Ovary (tissue), 9 donors: Measurements from ENCODE around the gene SPATC1L. TPM values are rescaled to one million over a fixed set of nuclear protein-coding genes. Genes with fewer than 3 reads are reported as not detected.

Experiments used
- DNase-seq, 5 donors: peaks; one replicate each; pipeline ENCODE4 v3.0.0-alpha.2; 2019 to 2020
- H3K27ac ChIP-seq, 2 donors: fragments of 200-600 bp; one replicate each; pipeline versions ENCODE4 v1.5.1 to v1.8.0; 2019 to 2022
- H3K27me3 ChIP-seq: fragments of 200-600 bp; one replicate; pipeline ENCODE4 v1.8.0; 2022
- H3K36me3 ChIP-seq: fragments of 200-600 bp; sonication (generic); one replicate; pipeline ENCODE4 v1.5.1; 2019
- H3K4me1 ChIP-seq: one replicate; pipeline ENCODE4 v1.8.1; 2013; ENCODE audit warnings: mild to moderate bottlenecking, moderate library complexity; ENCODE audit not compliant: insufficient read depth
- H3K4me3 ChIP-seq: fragments of 200-600 bp; sonication (generic); one replicate; pipeline ENCODE4 v1.5.1; 2017
- H3K9me3 ChIP-seq, 2 donors: fragments of 200-600 bp in 1 of 2; sonication (generic) in 1 of 2; one replicate each; pipeline versions ENCODE4 v1.5.1 to v1.8.1; 2013 to 2019; ENCODE audit warnings: mild to moderate bottlenecking in 1 of 2, moderate library complexity in 1 of 2
- EP300 ChIP-seq: sonication (generic); formaldehyde crosslinking; IDR thresholded peaks from one replicate; pipeline ENCODE4 v1.6.1; 2017; ENCODE audit warnings: antibody characterized with exemption
- POLR2A ChIP-seq: fragments of 450-650 bp; IDR thresholded peaks from one replicate; pipeline ENCODE4 v1.6.1; 2017; ENCODE audit warnings: antibody characterized with exemption, mild to moderate bottlenecking, moderate library complexity
- WGBS, 3 donors: extraction: QIAGEN DNeasy Blood & Tissue Kit in 1 of 3; methylation state at CpG; one replicate each; pipeline versions ENCODE4 v1.1.5 to v1.1.7; 2013 to 2017; 5-methylcytosine and 5-hydroxymethylcytosine counted together
- intact Hi-C, 4 donors: fragments of 100-400 bp; cut with DNase I; formaldehyde crosslinking; loops; one replicate each; pipeline versions ENCODE4 v1.11.0 to v1.15.1; 2022 to 2023
- polyA plus RNA-seq, 2 donors: library from polyadenylated mRNA; stranded (reverse); fragments of 200-250 nt in 1 of 2; fragments of 350-450 nt in 1 of 2; fragmentation: Illumina TruSeq in 1 of 2; extraction: RNeasy Lipid Tissue Mini Kit (QIAGEN cat#74804) in 1 of 2; gene quantifications; one replicate each; pipeline ENCODE4 v1.2.3, GENCODE V29; 2013 to 2014
- total RNA-seq, 7 donors: library from RNA; depleted of rRNA in 2 of 7; stranded (reverse); fragments of >200 nt in 2 of 7; fragmentation: NEBNext Ultra II Directional in 3 of 7; extraction: Animal tissue kit (Norgen Biotek cat#: 25700) in 3 of 7; gene quantifications; one replicate each; pipeline versions ENCODE4 v1.1.0 to v1.2.4, GENCODE V29; 2016 to 2023
- TF ChIP-seq, protein P1 (sequence below), 3 donors: fragments of 450-650 bp in 2 of 3; fragments of 200-600 bp in 1 of 3; IDR thresholded peaks; one replicate each; pipeline versions ENCODE4 v1.5.1 to v1.8.0; 2016 to 2022; ENCODE audit warnings: antibody characterized with exemption in 3 of 3, mild to moderate bottlenecking in 1 of 3
- donor health status: DM: no; HTN: no; CAD: no; lungs with moderate emphysema.
- donor health status: DM: no; HTN: no; CAD: no.
- donor health status: Bipolar disorder and iron deficiency.
- donor health status: DM: yes; HTN: yes; CAD: no.
- donor health status: DM: no; HTN: no; CAD: no.
- donor health status: DM: yes; HTN: yes; CAD: no.

SPATC1L gene
- total and polyA plus RNA-seq, 9 donors = 2.8 to 21.3 (median 14.9) TPM

DNA sequence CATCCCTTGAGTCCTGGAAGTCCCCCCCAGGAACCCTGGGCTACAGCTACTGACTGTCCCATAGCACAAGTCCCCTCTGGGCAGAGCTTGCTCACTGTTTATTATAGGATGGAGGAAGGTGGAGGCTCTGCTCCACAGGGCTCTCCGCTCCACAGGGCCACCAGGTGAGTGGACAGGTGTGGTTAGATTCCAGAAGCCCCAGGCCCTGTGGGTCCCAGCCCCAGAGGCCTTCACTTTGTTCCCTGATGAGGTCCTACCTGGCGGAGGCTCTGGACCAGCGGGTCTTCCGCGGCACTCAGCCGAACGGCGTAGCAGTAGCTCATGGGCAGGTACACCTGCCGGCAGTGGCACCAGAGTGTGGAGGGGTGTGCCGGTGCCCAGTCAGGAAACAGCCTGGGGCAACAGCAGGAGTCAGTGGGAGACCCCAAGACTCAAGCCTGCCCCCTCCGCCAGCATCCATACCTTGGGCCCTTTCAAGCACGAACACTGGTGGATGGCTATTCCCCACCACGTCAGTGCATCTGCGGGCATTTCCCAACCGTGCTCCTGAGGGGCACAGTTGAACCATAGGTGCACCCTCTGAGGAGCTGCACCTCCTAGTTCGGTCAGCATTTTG, 32.0 kb upstream of the SPATC1L start:
- Histone ChIP-seq H3K4me1 (no peaks in the 10 kb centered on the region), H3K9me3 (no peaks in the 10 kb centered on the region), H3K36me3 (no peaks in the 10 kb centered on the region), H3K27ac (no peak overlapping the region), H3K27me3 (no peaks in the 10 kb centered on the region), H3K4me3 (no peak overlapping the region)
- DNase-seq = peak in 2 of 5 donors; percentile 17 to 29
- TF ChIP-seq, protein P1, sequence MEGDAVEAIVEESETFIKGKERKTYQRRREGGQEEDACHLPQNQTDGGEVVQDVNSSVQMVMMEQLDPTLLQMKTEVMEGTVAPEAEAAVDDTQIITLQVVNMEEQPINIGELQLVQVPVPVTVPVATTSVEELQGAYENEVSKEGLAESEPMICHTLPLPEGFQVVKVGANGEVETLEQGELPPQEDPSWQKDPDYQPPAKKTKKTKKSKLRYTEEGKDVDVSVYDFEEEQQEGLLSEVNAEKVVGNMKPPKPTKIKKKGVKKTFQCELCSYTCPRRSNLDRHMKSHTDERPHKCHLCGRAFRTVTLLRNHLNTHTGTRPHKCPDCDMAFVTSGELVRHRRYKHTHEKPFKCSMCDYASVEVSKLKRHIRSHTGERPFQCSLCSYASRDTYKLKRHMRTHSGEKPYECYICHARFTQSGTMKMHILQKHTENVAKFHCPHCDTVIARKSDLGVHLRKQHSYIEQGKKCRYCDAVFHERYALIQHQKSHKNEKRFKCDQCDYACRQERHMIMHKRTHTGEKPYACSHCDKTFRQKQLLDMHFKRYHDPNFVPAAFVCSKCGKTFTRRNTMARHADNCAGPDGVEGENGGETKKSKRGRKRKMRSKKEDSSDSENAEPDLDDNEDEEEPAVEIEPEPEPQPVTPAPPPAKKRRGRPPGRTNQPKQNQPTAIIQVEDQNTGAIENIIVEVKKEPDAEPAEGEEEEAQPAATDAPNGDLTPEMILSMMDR (IDR thresholded peaks at IDR 0.05) = no peak
- TF ChIP-seq POLR2A (no peak), EP300 (no peak)
- whole genome bisulfite sequencing, 3 donors = 90 to 94% (median 92%) methylated on average over 16 of the region's 16 CpGs
- intact Hi-C loops = loop anchor here in 1 of 4 donors (5.0 kb wide), 1 partner anchor 74 kb away; no protein-coding TSS in a partner anchor

DNA sequence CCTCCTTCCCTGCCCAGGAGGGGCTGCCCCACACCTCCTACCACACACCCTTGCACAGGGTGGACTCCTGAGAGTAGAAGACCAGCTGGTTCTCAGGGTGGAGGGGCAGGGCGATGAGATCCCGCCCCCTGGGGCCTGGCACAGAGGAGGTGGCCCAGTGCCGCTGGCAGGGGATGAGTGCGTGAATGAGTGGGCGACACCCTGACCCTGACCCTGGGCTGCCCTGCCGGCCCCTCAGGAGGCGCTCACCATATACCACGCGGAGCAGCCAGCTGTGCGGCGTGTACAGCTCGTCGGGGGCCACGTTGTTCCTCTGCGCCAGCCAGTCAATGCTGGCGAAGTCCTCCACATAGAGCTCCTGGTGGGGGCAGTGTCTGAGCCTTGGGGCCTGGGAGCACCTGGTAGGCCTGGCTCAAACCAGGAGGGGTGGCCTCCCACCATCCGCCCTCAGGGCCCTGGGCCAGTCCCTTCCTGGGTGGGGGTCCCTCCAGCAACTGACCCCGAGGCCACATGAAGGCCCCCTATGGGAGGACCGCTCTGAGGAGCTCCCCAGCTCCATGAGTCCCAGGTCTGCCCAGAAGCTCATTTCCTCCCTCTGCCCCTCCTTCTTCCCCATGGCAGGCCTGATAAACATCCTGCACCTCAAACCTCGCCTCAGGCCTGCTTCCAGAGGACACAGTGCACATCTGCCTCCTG, 31.3 kb upstream of the SPATC1L start:
- DNase-seq = peak in 2 of 5 donors; percentile 22 to 30
- Histone ChIP-seq H3K27me3 (no peaks in the 10 kb centered on the region), H3K4me3 (no peak overlapping the region), H3K9me3 (no peaks in the 10 kb centered on the region), H3K27ac (no peak overlapping the region), H3K4me1 (no peaks in the 10 kb centered on the region), H3K36me3 (no peaks in the 10 kb centered on the region)
- TF ChIP-seq EP300 = no peak
- TF ChIP-seq POLR2A = no peak
- TF ChIP-seq, protein P1 (IDR thresholded peaks at IDR 0.05) = no peak
- WGBS, 3 donors = 78 to 85% (median 85%) methylated on average over 19 to 20 of the region's 20 CpGs
- intact Hi-C loops = loop anchor here in 1 of 4 donors (5.0 kb wide), 1 partner anchor 73 kb away; no protein-coding TSS in a partner anchor

DNA sequence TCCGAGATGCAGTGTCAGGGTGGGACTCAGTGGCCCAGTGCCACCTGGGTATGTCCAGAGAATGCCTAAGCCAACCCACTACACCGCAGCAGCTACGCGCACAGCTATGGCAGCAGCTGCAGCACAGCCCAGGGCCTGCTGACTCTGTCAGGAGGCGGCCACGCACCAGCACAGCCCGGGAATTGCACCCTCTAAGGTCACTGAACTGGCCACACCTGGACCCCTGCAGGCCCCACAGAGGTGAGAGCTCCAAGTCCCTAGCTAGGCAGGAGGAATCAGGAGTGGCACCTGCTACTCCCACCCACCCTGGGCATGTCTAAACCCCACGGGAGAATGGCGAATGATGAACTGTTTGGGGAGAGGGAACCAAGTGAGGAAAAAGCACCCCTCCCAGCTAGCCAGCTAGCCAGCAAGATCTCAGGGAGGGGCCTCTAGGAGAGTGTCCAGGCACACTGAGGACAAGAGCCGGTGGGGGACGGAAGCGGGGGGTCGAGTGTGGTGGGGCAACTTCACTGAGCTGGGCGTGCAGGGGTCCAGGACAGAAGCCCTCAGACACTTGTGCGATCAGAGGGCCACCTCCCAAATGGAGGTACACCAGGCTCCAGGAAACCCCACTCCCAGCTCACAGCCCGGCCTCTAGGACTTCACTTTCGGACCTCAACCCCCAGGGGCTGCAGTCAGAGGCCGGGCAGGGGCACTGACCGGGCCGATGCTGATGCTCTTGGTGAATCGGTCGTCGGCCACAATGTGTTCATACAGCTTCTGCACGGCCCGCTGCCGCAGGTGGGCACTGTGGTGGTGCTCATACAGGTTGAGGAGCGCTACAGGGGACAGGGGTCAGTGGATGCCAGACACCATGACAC, 30.4 kb upstream of the SPATC1L start:
- TF ChIP-seq EP300 (no peak), POLR2A (no peak)
- TF ChIP-seq, protein P1 (IDR thresholded peaks at IDR 0.05) = no peak
- Histone ChIP-seq H3K9me3 (no peaks in the 10 kb centered on the region), H3K27me3 (no peaks in the 10 kb centered on the region), H3K36me3 (no peaks in the 10 kb centered on the region), H3K27ac (no peak overlapping the region), H3K4me3 (no peak overlapping the region), H3K4me1 (no peaks in the 10 kb centered on the region)
- peak in 4 of 5 donors; percentile 9 to 29 (median 16) for DNase-seq
- WGBS, 3 donors = 89 to 92% (median 92%) methylated on average over 27 of the region's 27 CpGs
- intact Hi-C loops = loop anchor here in 1 of 4 donors (5.0 kb wide), 1 partner anchor 72 kb away; no protein-coding TSS in a partner anchor

DNA sequence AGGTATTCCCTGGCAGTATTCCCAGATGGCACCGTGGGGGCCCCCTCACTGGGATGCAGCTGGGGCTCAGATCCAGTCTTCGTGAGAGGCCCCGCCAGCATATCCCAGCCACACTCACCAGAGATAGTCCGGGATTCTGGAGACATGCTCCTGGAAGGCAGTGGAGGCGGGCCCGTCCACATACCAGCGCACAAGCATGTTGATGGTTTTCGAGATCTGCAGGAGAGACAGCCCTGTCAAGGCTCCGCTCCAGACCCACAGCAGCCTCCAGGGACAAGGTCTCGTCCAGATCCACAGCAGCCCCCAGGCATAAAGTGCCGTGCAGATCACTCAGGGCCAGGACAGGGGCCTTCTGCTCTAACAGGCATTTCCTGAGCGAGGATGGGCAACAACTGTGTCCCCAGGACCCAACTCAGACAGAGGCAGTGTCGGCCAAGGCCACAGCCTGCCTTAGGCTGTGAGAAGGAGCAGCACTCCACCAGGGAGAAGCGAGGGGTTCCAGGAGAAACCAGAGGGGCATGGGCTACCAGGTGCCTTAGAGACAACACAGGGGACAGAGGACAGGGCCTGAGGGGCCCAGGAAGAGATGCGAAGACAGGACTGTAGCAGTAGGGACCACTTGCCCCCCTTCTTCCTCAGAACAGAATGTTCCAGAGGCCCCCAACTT, 29.5 kb upstream of the SPATC1L start:
- H3K4me1 ChIP-seq = no peaks in the 10 kb centered on the region
- TF ChIP-seq EP300 (no peak), POLR2A (no peak)
- TF ChIP-seq, protein P1 (IDR thresholded peaks at IDR 0.05) = no peak
- H3K36me3 ChIP-seq = no peaks in the 10 kb centered on the region
- intact Hi-C loops = no loop called here
- H3K9me3 ChIP-seq = no peaks in the 10 kb centered on the region
- DNase-seq = peak in 2 of 5 donors; percentile 13 to 31
- H3K4me3 ChIP-seq = no peak overlapping the region
- H3K27ac ChIP-seq = no peak overlapping the region
- H3K27me3 ChIP-seq = no peaks in the 10 kb centered on the region
- WGBS, 3 donors = 85 to 89% (median 85%) methylated on average over 15 of the region's 15 CpGs
